Measurements from ENCODE around the gene MBD4. TPM values are rescaled to one million over a fixed set of nuclear protein-coding genes. Genes with fewer than 3 reads are reported as not detected.

Gene MBD4
- total RNA-seq, 1 experiment from 2014 or later = 50.9 TPM

GRCh38 chr3:129432036-129432435, 7.7 kb downstream of the MBD4 start:
- no peak overlapping the region for H3K4me3 ChIP-seq (ENCODE audit: low read depth, low read length, poor library complexity, severe bottlenecking)
- intact Hi-C loops (cut with micrococcal nuclease; ENCODE audit: unreplicated experiment) = no loop called here
- TF ChIP-seq CTCF (conservative IDR thresholded peaks at IDR 0.05; ENCODE audit: low read depth, low read length) = no peak
- no peak for TF ChIP-seq EZH2 (IDR thresholded peaks at IDR 0.05; ENCODE audit: borderline replicate concordance, low read depth, low read length, poor library complexity, severe bottlenecking)
- no peak for DNase-seq (ENCODE audit: low spot score)
- no peak overlapping the region for H3K27ac ChIP-seq (ENCODE audit: low read depth, low read length, poor library complexity, severe bottlenecking)
- no peaks in the 10 kb centered on the region for H3K27me3 ChIP-seq (replicated peaks; ENCODE audit: insufficient read depth, low read depth, low read length, poor library complexity)
- H3K36me3 ChIP-seq (ENCODE audit: insufficient read depth, low read length, poor library complexity, severe bottlenecking) = peaks cover 61% of the 10 kb centered on the region
- POLR2A ChIA-PET (ENCODE audit: low non-redundant PET) = no interaction called here
- CTCF ChIA-PET = no interaction called here
- peaks cover 8% of the 10 kb centered on the region for H3K4me1 ChIP-seq (ENCODE audit: insufficient read depth, low read length, poor library complexity, severe bottlenecking)
- H3K9me3 ChIP-seq (ENCODE audit: low read depth, low read length, poor library complexity, severe bottlenecking) = no peaks in the 10 kb centered on the region
- BruUV-seq (replicated peaks) = no TSS peak

- DNase-seq (ENCODE audit: low spot score) = no peak
- no TSS peak for BruUV-seq (replicated peaks)
- Histone ChIP-seq H3K4me1 (ENCODE audit: insufficient read depth, low read length, poor library complexity, severe bottlenecking) (peaks cover 8% of the 10 kb centered on the region), H3K9me3 (ENCODE audit: low read depth, low read length, poor library complexity, severe bottlenecking) (no peaks in the 10 kb centered on the region), H3K27me3 (replicated peaks; ENCODE audit: insufficient read depth, low read depth, low read length, poor library complexity) (no peaks in the 10 kb centered on the region), H3K36me3 (ENCODE audit: insufficient read depth, low read length, poor library complexity, severe bottlenecking) (peaks cover 38% of the 10 kb centered on the region), H3K4me3 (ENCODE audit: low read depth, low read length, poor library complexity, severe bottlenecking) (no peak overlapping the region), H3K27ac (ENCODE audit: low read depth, low read length, poor library complexity, severe bottlenecking) (no peak overlapping the region)
- TF ChIP-seq EZH2 (IDR thresholded peaks at IDR 0.05; ENCODE audit: borderline replicate concordance, low read depth, low read length, poor library complexity, severe bottlenecking) = no peak
- TF ChIP-seq CTCF (conservative IDR thresholded peaks at IDR 0.05; ENCODE audit: low read depth, low read length) = no peak
- ChIA-PET CTCF (no interaction called here), POLR2A (ENCODE audit: low non-redundant PET) (no interaction called here)
- intact Hi-C loops (cut with micrococcal nuclease; ENCODE audit: unreplicated experiment) = no loop called here
These were observed 10.1 kb downstream of the MBD4 start for GRCh38 chr3:129429602-129430001.

- Histone ChIP-seq H3K27ac (ENCODE audit: low read depth, low read length, poor library complexity, severe bottlenecking) (peak overlapping the region; percentile 79), H3K27me3 (replicated peaks; ENCODE audit: insufficient read depth, low read depth, low read length, poor library complexity) (no peaks in the 10 kb centered on the region), H3K36me3 (ENCODE audit: insufficient read depth, low read length, poor library complexity, severe bottlenecking) (peaks cover 32% of the 10 kb centered on the region), H3K4me3 (ENCODE audit: low read depth, low read length, poor library complexity, severe bottlenecking) (peak overlapping the region; percentile 52), H3K4me1 (ENCODE audit: insufficient read depth, low read length, poor library complexity, severe bottlenecking) (peaks cover 8% of the 10 kb centered on the region), H3K9me3 (ENCODE audit: low read depth, low read length, poor library complexity, severe bottlenecking) (no peaks in the 10 kb centered on the region)
- TSS peak; percentile 99 for BruUV-seq (replicated peaks)
- ChIA-PET POLR2A (ENCODE audit: low non-redundant PET) (interaction anchor here (0.5 kb wide), 1 partner anchor 44 kb away, joined by 10 read pairs; no protein-coding TSS in a partner anchor), CTCF (no interaction called here)
- no peak for DNase-seq (ENCODE audit: low spot score)
- intact Hi-C loops (cut with micrococcal nuclease; ENCODE audit: unreplicated experiment) = no loop called here
- TF ChIP-seq CTCF (conservative IDR thresholded peaks at IDR 0.05; ENCODE audit: low read depth, low read length) (no peak), EZH2 (IDR thresholded peaks at IDR 0.05; ENCODE audit: borderline replicate concordance, low read depth, low read length, poor library complexity, severe bottlenecking) (no peak)
These were observed 10.7 kb downstream of the MBD4 start for GRCh38 chr3:129429080-129429451.
